GM21619 (cell line): ENCODE measurements around the gene MSL1.
A peak's percentile ranks its signal among the peaks of the same experiment; 100 is the strongest.

Source experiments
- ATAC-seq: cut with Tn5 transposase; IDR thresholded peaks from one replicate; pipeline ENCODE4 v1.9.1; 2021; ENCODE audit not compliant: unreplicated experiment

The MSL1 gene

GRCh38 chr17:40103688-40104087, 18.1 kb upstream of the MSL1 start:
- ATAC-seq = no peak

GRCh38 chr17:40104594-40105486, 16.9 kb upstream of the MSL1 start:
- no peak for ATAC-seq

GRCh38 chr17:40105861-40106759, 15.7 kb upstream of the MSL1 start:
- ATAC-seq = no peak

DNA sequence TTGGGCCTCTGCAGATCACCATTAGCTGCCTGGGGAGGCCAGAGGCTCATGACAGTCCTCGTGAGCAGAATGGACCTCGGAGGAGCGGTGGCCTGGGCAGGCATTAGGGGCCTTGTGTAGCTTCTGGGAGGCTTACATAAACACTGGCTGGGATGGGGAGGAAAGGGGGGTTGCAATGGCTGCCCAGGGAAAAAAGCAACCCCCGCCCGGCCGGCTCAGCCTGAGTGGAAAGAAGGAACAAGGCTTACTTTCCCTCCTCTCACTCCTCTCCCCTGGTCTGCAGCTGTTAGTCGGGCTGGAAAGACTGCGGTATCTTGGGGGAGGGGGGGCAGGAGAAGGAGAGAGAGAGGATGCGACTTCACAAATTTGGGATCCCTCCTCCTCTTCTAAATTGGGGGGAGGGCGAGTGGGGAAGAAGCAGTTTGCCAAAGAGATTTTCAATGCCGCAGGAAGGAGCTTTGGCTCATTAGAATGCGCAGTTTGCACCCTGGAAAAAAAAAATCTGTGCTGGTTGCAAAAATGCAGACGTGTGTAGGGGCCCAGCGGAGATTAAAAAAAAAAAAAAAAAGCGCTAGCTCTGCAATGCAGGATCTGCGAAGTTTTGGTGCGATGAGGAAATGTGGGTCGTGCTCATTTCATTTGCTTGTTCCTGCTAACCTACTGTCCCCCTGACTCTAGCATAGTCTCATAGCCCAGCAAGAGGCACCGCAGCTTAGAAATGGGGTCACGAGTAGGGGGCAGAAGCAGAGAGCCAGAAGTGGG, 14.8 kb upstream of the MSL1 start:
- ATAC-seq = no peak

DNA sequence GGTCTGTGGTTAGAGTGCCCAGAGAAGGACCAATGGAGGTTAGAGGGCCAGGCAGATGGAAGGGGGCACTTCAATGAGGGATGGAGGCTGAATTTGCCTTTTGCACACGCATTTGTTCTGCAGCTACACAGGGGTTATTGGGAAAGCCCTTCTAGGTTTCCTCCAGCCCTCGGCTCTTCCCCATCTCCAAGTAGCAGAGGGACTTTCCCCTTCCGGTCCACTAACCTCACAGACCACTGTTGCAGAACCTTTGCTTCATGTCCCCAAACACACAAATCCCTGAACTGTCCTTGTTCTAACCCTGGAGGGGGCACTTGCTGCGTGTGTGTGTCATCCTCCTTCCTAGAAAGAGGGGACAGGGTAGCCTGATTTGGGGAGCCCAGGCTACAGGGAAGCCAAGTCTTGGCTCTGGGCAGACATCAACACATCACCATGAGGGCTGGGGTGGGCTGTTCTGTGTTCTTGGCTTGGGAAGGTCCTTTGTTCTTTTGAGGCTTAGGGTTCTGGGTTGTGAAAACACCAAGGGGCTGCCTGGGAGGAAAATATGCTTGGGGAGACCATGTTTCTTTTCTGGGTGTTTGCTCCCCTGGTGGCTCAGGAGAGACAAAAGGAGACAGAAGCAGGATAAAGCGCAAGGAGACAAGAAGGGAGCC, 14.1 kb upstream of the MSL1 start:
- no peak for ATAC-seq

DNA sequence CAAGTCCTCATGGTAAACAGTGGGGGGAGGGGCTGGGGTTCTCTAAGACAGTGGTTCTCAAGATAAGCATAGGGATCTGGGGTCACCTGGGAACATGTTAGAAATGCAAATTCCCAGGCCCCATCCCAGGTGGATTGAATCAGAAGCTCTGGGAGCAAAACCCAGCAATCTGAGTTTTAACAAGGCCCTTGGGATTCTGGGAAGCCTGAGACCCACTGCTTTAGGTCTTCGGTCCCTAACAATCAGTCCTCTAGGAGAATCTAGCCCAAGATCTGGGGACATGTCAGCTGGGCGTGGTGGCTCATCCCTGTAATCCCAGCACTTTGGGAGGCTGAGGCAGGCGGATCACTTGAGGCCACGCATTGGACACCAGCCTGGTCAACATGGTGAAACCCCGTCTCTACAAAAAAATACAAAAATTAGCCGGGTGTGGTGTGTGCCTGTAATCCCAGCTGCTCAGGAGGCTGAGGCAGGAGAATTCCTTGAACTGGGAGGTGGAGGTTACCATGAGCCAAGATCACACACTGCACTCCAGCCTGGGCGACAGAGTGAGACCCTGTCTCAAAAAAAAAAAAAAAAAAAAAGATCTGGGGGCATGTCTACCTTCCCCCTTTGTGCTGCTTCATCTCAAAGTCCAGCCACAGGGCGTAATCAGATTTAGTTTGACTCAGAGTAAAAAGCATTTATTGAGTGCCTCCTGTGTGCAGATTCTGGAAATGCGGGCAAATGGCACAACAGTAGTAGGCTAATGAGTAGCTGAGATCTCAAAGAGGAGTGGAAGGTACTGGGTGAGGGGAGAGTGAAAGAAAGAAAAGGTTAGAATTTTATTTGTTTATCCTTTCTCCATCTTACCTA, 12.6 kb upstream of the MSL1 start:
- ATAC-seq = no peak

GRCh38 chr17:40110026-40110845, 11.5 kb upstream of the MSL1 start:
- ATAC-seq = no peak

DNA sequence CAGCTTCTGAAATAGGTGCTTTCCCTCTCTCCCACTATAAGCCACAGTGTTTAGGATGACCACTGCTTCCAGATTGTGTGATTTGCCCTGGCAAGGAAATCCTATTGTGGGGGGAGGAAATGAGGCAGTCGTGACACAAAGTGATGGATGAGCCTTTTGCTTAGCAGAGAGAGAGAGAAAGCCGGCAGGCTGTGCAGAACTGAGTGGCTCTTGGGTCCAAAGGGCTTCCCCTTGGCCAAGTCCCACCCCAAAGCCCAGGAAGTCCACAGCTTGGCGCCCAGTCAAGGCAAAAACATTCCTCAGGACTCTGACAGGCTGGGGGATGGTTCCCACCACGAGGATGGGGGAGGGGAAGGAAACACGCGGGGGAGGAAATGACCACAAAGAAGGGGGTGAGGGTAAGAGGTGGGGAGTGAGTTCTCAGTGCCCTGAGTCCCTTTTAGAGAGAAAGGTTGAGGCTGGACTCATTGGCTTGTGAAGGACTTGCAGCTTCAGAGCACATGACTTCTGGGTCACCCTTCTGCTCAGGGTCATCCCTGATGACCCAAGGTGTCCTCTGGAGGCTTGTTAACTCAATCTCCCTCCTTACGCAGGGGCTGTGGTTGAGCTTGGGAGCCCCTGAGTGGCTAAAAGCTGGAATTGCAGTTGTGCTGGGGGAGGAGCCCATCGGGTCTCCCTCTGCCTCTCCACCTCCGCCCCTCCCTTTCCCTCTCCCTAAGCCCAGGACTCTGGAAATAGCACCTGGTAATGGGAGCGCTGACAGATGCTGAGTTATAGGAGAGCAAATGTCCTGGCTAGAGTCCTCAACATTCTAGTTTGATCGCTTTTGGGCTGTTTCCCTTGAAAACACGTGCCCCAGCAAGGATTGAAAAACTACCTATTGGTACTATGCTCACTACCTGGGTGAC, 10.3 kb upstream of the MSL1 start:
- peak; percentile 46 for ATAC-seq

- ATAC-seq = no peak
These were observed 9.5 kb upstream of the MSL1 start for GRCh38 chr17:40112191-40112711.

DNA sequence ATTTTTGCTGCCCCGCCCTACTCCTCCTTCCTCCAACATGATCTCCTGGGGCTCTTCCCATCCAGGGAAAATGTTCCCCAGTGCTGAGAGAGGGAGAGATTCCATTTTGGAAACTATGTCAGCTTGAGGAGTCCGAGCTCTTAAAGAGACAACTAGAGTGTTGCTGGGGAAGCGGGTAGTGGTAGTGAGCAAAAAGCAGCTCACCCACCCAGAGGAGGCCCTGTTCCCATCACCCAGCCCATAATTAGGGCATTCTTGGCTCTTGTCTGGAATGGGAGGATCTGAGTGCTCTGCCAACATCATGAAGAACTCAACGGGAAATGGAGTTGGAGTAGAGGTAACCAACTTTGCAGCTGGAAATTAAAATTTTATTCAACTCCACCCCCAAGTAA, 9.1 kb upstream of the MSL1 start:
- no peak for ATAC-seq

- ATAC-seq = peak; percentile 73
These were observed 8.5 kb upstream of the MSL1 start for GRCh38 chr17:40113110-40113906.

DNA sequence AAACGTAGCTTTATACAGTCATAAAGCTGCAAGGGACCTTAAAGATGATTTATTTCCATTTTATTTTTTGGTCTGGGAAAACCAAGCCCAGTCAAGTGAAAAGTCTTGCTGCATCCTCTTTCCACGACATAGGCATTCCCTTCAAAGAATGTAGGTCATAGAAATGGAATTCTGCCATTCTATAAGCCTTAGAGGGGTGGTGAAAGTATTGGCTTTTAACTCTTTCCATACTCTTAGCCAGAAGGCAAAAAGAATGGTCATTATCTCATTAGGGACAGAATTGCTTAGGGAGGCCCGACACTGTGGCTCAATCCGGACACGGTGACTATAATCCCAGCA, 7.9 kb upstream of the MSL1 start:
- ATAC-seq = no peak

GRCh38 chr17:40115101-40115436, 6.7 kb upstream of the MSL1 start:
- ATAC-seq = no peak

DNA sequence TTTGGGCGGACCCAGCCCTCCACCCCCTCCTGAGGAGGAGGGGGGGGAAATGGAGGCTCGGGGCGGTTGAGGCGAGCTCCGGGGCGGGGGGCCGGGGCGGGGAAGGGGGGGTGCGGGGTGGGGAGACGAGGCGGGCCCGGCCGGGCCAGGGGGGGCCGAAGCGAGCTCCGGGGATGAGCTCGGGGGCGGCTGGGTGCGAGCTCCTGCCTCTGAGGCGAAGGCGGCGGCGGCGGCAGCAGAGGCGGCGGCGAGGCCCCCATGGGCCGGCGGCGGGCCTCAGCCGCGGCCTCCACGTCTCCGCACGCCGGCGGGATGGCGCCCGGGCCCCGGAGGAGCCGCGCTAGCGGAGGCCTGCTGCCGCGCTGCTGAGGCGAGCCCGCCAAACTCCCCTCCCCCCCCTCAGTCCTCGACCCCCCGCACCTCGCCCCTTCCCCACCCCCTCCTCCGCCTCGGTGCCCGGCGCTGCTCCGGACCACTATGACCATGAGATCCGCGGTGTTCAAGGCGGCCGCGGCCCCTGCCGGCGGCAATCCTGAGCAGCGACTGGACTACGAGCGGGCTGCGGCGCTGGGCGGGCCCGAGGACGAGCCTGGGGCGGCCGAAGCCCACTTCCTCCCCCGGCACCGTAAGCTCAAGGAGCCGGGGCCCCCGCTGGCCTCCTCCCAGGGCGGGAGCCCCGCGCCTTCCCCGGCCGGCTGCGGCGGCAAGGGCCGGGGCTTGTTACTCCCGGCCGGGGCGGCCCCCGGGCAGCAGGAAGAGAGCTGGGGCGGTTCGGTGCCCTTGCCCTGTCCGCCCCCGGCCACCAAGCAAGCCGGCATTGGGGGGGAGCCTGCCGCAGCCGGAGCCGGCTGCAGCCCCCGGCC, 596 bp downstream of the MSL1 start:
- peak; percentile 32 for ATAC-seq

- peak; percentile 15 for ATAC-seq
These were observed 1.4 kb downstream of the MSL1 start for GRCh38 chr17:40122999-40123810.

DNA sequence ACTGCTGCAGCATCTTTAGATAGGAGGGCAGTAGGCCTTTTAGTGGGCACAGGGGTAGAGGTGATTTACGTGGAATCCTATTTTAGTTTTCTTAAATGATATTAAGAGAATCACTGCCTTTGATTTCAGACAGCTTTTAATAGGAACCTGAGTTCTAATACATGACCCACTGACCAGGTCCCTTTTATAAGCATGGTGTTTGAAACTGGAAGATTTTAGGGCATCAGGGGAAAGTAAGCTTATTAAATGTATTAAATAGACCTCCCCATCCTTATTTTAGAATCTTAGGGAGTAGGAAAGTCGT, 2.0 kb downstream of the MSL1 start:
- ATAC-seq = no peak
